GM21423 (cell line): ENCODE data around the gene TEDDM1.

ENCODE experiments used
- ATAC-seq: cut with Tn5 transposase; IDR thresholded peaks from one replicate; pipeline ENCODE4 v1.9.1; 2021; ENCODE audit warnings: mild to moderate bottlenecking, moderate library complexity; ENCODE audit not compliant: unreplicated experiment

Gene TEDDM1

DNA sequence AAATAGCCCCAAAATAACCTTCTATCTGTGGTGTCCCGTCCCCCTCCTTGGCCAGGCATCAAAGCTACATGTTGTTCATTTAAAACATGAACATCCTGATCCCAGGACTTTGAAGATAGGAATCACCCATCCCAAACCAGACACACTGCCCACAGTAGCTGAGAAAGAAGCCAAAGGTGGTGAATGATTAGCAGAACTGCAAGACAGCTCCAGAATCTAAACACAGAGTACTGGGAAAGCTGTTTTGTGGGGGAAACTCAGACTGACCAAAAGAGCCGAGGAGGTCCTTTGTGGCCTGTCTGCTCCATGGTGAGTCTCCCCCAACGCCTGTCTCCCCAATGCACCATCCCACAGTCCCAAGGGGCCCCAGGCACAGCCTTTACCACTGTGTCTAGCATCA lies 7.3 kb upstream of the TEDDM1 start:
- ATAC-seq, result no peak

DNA sequence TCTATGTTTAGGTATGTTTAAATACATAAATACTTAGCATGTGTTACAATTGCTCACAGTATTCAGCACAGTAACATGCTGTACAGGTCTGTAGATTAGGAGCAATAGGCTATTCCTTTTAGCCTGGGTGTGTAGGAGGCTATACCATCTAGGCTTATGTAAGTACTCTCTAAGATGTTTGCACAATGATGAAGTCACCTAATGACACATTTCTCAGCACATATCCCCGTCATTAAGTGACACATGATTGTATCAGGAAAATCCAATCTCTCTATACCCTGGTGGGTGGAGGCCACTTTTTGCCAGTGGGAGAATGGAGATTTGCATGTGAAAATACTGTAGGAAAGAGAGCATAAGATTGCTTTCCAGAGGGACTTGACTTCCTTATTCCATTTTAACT lies 5.5 kb upstream of the TEDDM1 start:
- ATAC-seq, result no peak

DNA sequence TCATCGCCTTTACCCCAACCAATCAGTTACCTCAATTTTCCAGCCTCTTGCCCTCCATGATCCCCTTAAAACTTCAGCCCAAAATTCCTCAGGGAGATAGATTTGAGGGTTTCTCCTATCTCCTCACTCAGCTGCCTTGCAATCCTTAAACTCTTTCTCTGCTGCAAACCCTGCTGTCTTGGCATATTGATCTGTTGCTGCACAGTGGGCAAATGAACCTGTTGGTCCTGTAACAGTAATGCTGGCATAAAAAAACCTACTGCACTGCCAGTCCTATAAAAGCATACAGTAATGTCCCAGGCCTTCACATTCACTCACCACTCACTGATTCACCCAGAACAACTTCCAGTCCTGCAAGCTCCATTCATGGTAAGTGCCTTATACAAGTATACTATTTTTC lies 5.1 kb upstream of the TEDDM1 start:
- ATAC-seq, result no peak

- no peak for ATAC-seq
Observed at GRCh38 chr1:182404781-182405180, 4.3 kb upstream of the TEDDM1 start.

- no peak for ATAC-seq
Observed at GRCh38 chr1:182397653-182398393, 2.6 kb downstream of the TEDDM1 start.

GRCh38 chr1:182395906-182396305 lies 4.6 kb downstream of the TEDDM1 start:
- no peak for ATAC-seq

DNA sequence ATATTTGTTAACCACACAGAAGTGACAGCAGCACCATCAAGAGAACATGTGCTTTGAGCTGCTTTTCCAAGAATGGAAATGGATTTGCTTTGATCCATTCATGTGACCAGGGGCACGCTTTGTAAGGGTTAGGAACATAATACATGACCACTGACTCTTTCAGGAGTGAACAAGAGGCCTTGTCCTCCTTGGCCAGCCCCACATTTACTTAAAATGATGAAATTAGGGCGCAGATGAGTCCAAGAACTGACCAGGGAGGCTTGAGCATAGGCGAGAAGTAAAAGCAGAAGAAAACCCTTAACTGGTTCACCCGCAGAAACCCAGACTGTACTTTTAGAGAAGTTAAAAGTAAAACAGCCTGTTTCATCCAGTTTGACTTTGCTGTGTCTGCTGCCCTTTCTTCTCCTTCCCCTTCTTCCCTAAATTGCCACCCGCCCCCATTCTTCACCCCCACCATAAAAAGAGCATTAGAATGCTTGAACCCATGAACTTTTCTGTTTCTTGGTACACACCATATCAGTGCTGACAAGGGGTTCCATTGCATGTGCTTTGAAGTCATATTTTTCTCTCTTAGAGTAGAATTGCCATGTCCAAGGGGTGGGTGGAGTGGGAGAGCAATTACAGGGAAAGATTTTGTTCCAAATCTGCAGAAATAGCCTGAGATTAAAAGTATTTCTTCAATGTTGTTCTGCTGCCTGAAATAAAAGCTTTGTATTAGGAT lies 6.3 kb downstream of the TEDDM1 start:
- no peak for ATAC-seq

DNA sequence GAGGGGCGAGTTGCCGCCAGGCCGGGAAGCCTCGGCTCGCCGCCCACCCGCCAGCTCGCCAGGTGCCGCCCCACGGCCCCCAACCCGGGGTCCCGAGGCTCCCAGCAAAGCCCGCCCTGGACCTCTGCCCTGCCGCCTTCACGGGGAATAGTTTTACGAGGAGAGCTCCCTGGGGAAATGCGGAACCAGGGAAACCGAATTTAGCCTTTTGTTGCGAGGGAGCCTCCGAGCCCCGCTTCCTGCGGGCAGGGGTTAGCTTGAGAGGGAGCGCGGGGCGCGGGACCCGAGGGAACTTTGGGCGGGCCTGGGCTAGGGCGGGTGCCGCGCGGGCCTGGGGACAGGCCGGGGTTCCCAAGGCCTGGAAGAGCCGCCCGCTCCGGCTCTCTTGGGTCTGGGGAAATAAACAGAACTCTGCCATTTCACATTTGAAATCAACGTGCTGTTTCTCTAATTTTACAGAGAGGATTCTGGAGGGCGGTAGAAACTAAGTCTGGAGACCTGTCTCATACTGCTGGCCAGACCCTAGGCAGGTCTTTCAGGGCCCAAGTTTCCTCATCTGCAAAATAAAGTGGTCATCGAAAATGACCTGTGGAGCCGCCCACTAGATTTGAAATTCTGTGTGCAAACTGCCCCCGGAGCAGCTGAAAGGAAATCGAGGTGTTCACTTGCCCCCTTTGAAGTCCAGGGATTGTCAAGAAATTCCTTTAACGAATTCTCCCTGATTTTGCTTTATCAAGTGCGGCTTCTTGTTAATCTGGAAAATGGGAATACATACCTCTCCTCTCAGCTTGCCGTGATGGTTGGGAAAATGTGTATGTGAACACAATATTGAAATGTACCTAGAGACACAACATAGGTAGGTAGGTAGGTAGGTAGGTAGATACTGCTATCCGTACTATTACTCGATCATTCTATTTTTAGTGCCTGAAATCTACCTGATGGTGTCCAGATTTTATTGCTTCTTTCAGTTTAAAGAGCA lies 8.1 kb downstream of the TEDDM1 start:
- peak; percentile 15 for ATAC-seq

DNA sequence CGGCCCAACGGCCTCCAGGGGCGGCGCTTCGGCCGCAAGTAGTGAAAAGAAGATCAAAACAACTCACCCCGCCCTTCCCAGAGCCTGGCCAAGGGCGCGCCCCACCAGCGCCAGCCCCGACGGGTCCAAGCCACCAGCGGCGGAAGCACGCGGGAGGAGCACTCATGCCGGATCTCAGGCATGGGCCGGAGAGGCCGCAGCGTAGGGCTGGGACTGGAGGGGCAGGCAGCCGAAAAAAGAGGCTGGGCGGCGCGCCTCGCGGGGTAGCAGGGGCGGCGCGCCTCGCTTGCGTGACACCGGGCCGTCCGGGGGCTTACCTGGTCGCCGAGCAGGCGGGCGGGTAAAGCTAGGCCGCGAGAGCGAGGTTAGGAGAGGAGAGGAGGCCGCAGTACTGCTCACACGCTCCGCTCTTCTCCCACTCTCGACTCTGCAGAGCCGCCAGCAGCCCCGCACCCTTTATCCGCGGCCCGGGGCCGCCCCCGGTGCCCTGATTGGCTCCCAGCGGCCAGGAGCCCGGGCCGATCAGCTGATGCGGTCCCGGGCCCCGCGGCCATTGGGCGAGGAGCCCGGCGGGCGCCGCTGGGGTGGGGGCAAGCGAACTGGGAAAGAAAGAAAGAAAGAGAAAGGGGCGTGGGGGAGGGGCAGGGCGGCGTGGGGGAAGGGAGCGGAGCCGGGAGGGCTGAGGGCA lies 9.0 kb downstream of the TEDDM1 start, which contains the start of gene GLUL:
Gene GLUL (minus strand): TSS at position 429 of the 688 bp plus-strand sequence. CDS start 3,053 bp downstream, outside the sequence.
- ATAC-seq, result peak; percentile 74

GRCh38 chr1:182391028-182391361 lies 9.5 kb downstream of the TEDDM1 start:
- ATAC-seq, result peak; percentile 5

- ATAC-seq, result no peak
Observed at GRCh38 chr1:182389619-182390047, 10.8 kb downstream of the TEDDM1 start.

GRCh38 chr1:182388392-182389134 lies 11.9 kb downstream of the TEDDM1 start:
- ATAC-seq, result no peak

DNA sequence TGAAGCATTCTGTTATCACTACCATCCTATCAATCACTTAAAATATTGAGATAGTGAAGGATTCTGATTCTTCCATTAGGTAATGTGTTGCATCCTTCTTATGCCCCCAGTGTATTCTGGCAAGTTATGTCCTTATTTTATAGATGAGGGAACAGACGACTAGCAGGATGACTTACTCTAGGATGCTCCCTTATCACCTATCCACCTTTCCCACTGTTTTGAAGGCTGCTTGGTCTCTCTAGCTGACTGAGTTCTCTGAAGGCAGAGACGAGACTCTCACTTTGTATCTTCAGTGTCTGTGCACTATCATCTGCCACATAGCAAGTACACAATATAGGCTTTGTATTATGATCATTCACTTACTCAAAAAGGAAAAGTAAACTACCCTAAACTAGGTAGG lies 12.9 kb downstream of the TEDDM1 start:
- ATAC-seq, result no peak

DNA sequence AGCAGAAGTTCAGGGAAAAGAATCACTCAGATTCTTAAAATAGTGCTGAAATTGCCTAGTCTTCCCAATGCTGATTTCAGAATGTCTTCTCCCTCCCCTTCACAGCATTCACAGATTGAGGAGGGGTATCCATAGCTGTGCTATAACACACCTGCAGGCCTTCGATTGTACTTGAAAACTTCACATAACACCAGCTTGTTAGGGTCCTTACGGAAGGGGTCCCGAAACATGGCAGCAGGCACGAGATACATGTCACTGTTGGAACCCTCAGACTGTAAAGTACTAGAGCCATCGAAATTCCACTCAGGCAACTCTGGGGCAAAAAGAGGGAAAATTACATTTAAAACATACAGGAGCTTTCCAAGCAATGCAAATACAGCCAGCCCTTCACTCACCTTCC lies 13.5 kb downstream of the TEDDM1 start:
- no peak for ATAC-seq

GRCh38 chr1:182385885-182386853 lies 14.3 kb downstream of the TEDDM1 start:
- ATAC-seq, result no peak

- ATAC-seq, result no peak
Observed at GRCh38 chr1:182384387-182384960, 16.0 kb downstream of the TEDDM1 start.

- no peak for ATAC-seq
Observed at GRCh38 chr1:182383934-182384333, 16.5 kb downstream of the TEDDM1 start.

DNA sequence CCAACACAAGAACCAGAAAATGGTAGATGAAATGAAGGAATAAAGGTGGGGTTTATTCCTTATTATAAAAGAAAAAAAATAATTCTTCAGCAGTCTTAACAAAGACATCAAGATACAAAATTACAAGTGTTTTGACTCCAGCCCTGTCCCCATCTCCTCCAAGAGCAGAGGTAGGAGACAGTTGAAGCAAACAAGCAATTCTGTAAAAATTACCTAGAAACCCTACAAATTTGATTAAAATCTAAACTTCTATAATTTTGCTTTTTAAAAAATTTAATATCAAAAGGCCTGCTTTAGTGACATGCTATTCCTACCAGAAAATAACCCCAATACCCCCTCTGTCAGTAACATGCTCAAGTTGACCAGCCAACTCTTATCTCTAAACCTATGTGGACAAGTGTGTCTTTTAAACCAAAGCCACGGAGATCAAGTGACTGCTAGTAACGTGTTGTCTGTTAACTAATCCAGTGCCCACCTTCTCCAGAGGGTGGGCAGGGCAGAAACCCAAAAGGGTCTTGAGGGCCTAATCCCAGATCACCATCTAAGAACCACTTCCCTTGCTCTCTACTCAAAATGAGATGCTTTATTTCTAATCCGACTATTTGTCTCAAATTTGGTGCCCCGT lies 17.3 kb downstream of the TEDDM1 start:
- no peak for ATAC-seq
